Skin of body (tissue), 2 donors: ENCODE results near the gene GALNT17. TPM values are rescaled to one million over a fixed set of nuclear protein-coding genes. Genes with fewer than 3 reads are reported as not detected.
A peak's percentile ranks its signal among the peaks of the same experiment; 100 is the strongest.

Experiments used
- DNase-seq: peaks from one replicate; lab custom pipeline; 2025; lab: John Stamatoyannopoulos, UW
- total RNA-seq: library from RNA; depleted of rRNA; stranded (reverse); fragments of >200 nt; gene quantifications from one replicate; pipeline ENCODE4 v1.2.3, GENCODE V29; 2014

GALNT17 gene
- total RNA-seq, 1 donor from 2014 or later, result 6.3 TPM

DNA sequence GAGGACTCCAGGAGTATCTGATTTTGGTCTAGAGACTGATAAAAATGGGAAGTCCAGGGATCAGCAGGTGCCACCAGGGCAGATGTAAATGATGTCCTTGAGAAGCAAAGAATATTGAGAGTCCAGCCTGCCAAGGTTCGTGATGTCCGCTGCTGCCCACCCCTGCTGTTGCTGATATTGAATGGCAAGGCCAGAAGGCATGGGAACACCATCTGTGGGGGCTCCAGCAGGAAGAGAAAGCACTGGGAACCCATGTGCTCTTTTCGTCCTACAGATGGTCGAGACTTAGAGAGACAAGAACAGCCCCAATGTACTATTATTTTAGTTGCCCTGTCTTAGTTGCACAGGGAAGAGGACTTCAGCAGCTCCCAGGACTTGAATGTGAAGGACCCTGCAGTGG is 363.9 kb downstream of the GALNT17 start:
- no peak for DNase-seq

DNA sequence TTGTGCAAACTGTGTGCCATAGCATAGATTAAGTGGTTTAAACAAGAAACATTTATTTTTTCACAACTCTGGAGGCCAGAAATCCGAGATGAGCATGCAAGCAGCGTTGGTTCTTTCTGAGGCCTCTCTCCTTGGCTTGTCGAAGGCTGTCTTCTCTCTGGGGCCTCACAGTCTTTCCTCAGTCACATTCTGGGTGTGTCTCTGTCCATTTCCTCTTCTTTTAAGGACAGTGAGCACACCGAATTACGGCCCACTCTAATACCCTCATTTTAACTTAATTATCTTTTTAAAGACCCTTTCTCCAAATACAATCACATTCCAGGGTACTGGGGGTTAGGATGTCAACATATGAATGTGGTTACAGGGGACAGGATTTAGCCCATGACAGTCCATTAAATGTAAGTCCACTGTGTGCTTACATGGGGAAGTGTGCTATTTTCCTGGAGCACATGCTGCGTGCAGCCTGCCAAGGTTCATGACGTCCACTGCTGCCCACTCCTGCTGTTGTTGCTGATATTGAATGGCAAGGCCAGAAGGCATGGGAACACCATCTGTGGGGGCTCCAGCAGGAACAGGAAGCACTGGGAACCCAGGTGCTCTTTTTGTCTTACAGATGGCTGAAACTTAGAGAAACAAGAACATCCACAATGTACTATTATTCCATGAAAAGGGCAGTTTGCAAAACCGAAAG is 365.5 kb downstream of the GALNT17 start:
- no peak for DNase-seq

DNA sequence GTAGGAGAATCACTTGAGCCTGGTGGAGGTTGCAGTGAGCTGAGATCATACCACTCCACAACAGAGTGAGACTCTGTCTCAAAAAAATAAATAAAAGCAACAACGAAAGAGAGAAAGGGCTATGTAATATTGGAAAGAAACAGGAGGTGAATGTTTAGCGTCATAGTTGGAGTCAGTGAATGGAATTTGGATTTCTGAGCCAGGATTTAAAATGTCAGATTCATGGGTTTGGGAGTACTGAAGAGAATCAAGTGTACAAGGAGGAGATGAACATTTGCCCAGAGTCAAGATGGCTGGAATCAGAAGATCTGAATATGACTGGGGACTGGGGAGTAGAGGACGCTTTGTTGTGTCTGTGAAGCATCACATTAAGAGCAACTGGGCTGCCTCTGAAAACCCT is 366.4 kb downstream of the GALNT17 start:
- DNase-seq, result no peak

DNA sequence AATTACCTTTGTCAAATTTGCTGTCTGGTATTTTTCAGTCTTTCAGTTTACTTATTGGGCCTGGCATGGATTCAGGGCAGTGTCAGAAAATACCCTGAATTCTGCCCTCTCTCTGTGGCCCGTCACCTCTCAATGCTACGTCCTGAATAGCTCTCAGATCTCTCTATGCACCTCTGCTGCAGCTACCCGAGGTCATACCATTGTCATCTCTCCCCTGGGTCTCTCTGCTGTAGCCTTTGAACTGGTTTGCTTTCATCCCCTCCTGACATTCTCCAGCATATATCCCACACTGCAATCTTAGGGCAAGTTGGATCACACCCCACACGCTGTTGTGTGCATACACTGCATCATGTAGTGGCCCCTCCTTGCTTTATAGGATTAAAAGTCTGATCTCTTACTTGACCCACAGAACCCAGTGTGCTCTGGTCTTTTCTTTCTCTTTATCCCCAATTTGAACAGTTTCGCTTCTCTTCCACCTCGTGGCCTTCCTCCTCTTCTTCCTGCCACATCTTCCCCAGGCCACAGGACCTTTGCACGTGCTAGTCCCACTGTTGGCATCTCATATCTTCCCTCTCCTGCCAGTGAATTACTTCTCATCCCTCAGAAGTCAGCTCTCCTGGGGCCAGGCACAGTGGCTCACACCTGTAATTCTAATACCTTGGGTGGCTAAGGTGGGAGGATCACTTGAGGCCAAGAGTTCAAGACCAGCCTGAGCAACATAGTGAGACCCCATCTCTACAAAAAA is 372.9 kb downstream of the GALNT17 start:
- DNase-seq, result no peak

DNA sequence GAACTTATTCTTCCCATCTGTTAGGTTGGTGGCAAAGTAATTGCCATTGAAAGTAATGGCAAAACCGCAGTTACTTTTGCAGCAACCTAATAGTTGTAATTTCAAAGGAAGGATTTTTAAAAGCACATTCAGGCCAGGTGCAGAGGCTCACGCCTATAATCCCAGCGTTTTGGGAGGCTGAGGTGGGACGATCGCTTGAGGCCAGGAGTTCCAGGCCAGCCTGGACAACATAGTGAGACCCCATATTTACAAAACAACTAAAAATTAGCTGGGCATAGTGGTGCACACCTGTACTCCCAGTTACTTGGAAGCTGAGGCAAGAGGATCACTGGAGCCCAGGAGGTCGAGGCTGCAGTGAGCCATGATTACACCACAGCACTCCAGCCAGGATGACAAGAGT is 374.9 kb downstream of the GALNT17 start:
- DNase-seq, result no peak

DNA sequence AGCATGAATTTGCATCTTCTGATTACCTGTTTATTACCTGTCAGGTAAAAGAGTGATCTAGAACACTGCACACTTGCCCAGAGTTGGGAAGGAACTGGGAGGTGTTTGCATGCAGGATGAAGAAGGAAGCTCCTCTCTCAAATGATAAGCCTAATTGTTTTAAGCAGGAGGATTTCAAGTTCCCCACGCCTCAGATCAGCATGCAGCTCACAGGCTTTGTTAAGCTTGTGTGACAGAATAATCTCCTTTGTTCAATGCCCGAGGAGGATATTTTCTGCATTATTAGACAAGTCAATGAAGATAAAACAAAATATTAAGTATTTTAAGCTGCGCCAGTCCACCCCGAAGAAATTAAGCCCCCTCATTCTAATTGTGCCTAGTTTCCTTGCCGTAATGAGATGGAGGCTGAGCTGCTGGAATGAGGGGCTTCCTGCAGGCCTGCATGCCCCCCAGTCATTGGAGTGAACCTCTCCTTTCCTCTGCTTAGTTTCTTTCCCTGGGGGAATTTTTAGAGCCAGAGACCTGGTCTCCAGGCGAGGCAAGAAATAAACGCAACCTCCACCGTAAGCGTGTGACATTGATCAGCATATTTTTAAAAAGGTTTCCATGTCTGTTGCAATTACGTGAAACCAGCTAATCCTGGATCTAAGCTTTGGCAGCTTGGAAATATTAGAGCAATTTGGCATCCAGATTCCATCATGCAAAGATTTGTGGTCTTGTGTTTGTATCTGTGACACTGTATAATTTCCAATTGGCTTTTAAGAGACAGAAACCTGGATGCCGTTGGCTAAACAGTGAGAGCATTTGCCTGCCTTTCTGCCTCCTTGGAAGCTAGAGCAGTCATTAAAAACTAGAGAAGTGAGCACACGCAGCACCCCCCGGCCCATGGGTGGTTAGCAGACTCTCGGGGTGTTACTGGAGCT is 376.0 kb downstream of the GALNT17 start:
- no peak for DNase-seq

DNA sequence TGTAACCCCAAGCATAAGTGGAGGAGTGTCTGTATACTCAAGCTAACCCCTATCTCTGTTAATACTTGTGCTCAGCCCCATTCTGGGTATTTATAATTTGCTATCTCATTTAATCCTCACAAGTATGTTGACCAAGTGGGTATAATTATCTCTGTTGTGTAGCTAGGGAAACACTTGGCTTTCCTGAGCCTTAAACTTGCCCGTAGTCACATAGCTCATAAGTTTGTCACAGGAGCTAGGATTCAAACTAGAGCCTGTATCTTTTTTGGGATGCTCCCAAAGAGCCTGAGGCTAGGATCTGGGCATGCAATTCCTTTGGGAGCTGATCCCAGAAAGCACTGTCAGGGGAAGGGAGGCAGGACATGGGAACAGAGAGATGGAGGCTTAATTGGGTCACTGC is 377.4 kb downstream of the GALNT17 start:
- DNase-seq, result no peak

DNA sequence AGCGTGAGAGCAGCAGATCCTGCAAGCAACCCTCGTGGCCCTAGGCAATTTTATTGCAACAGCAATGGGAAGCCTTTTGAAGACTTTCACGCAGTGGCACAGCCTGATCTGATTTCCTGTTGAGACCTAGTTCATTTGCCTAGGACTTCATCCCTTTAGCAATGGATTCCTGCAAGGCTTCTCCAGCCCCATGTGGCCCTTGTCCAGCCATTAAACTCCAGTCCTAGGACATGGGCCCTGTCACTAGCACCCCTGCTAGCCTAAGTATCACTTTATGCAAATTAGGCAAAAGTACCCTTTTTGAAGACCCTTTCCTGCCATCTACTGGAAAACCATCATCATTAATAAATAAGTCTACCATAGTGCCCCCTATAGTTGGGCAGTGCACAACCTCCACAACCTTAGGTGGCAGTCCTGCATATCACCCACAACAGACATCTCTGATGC is 379.4 kb downstream of the GALNT17 start:
- DNase-seq, result no peak

DNA sequence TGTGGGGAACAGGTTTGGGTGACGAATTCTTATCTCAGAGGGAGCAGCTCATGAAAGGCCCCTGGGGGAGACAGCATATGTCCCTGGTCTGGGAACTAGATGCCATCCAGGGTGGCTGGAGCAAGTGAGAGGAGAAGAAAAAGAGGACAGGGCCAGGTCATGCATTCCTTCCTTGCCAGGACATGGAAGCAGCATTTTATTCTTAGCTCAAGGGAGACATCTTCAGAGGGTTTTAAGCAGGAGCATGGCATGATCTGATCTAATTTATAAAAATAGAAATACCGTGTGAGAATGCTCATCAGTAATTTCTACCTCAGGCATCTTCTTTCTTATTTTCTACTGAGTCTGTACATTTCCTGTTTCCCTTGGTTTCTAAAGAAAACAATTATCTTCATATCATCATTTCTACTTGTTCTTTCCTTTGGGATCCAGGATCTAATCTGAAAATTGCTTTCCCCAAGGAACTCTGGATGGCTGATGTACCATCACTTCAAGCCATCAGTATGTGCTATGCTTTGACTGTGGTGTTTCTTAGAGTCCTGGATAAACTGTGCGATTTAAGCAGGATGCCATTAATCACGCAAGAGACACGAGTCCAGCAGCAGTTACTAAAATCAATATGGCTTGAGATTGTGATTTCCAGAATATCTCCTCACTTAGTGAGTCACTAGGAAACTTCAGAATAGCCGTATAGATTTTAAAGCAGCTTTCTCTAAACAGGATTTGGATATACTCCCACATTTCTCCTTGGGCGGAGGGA is 386.2 kb downstream of the GALNT17 start:
- no peak for DNase-seq

DNA sequence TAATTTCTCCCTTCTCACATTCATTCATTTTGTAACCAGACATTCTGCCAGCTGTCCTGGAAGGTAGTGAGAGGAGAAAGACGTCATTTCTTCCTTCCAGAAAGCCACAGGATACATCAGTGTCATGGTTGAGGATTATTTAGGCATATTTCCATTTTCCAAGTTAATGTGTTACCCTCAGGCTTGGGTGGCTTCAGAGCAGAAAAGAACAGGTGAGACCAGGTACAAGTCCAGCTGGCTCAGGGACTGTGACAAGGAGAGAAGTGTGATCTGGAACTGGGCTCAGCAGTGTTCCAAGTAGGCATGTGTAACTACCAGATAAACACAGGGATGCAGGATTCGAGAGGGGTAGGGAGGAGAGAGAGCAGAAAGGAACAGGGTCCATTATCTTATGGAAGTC is 386.9 kb downstream of the GALNT17 start:
- DNase-seq, result no peak

DNA sequence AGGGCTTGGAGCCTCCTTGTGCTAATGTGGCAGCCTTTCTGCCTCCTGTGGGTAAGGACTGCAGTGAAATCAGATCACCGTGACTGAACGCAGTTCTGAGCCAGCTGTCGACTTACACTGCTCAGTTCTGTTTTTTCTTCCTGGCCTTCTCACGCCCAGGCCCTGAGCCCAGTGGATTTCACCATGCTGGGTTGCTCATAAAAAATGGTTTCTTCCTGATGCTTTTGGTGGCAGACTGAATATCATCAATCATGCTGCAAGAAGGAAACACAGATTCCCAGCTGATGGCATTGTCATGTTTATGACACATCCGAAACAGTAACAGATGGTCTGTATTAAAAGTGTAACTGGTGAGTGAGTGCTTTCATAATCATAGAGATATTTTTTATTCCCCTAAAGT is 389.6 kb downstream of the GALNT17 start:
- DNase-seq, result peak; percentile 92

DNA sequence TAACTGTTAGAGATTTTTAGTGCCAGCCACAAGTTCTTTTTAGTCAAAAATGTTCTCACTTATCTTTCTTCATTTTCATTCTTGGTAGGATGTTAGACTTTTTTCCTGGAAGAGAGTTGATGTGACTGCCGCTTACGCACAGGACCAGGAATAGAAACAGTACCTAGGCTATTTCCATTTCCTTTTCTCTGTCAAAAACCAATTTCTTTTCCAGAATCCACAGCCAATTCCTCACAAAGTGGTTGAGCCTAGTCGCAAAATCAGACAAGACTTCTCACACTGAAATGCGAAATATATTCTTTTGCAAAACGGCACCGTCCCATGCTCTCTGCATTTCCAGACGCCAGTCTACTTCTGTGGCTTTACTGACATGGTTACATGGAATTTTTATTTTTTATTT is 394.2 kb downstream of the GALNT17 start:
- DNase-seq, result no peak

DNA sequence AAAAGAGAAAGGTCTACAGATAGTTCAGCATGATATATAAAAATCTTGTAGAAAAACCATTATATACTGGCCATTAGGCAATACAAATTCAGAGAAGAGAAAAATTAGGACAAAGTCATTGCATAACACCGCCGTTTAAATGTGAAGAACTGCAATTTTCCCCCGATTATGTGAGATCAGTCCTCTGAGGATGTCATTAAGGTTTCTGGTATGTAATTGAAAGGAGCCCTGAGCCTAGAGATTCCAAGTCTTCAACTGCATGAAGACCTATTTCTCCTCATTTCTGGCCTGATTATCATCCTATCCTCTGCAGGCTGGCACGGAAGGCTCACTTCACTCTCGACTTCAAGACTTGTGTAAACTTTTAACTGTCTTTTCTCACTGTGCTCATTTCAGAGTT is 395.3 kb downstream of the GALNT17 start:
- DNase-seq, result no peak

DNA sequence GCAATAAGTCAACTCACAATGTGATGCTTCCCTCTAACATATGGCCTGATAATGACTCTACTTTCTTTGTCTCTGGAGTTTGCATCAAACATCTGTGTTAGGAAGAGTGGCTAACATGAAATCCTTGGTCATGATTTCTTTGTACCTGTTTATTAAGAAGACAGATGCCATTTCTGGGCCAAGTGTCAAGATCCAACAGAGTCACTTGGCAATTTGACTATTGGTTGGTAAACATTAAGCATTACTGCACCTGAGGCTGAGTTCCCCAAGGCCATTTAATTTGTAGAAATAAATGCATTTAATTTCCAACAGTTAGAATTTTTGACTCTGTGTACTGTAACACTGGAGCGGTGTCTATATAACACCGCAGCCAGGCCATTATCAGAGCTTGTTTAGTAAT is 403.7 kb downstream of the GALNT17 start:
- DNase-seq, result no peak

DNA sequence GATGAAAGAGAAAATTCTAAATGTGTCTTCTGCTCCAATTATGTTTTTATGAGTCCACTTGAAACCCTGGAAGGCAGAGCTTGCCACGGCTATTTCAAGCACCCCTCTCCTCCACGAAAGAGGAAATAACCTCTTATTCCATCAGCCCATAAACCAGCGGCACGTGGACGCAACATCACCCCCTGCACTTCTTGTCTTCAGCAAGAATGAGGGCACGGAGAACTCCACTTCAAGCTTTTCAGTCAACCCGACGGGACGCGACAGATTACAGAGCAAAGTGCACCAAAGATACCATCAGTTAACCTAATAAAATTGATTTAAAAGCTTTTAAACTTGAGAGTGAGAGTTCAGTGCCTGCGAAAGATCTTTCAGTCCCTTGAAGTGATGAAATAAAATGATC is 406.3 kb downstream of the GALNT17 start:
- DNase-seq, result no peak

DNA sequence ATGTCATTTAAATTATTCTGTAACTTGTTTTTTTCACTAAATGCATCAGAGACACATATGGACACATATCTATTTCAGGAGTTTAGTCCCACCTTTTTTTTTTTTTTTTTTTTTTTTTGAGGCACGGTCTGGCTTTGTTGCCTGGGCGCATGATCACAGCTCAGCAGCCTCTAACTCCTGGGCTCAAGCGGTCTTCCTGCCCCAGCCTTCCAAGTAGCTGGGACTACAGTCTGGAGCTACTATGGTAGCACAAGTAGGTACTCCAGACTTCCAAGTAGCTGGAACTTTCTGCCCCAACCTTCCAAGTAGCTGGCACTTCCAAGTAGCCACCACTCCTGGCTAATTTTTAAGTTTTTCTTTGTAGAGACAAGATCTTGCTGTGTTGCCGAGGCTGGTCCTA is 407.7 kb downstream of the GALNT17 start:
- DNase-seq, result no peak

DNA sequence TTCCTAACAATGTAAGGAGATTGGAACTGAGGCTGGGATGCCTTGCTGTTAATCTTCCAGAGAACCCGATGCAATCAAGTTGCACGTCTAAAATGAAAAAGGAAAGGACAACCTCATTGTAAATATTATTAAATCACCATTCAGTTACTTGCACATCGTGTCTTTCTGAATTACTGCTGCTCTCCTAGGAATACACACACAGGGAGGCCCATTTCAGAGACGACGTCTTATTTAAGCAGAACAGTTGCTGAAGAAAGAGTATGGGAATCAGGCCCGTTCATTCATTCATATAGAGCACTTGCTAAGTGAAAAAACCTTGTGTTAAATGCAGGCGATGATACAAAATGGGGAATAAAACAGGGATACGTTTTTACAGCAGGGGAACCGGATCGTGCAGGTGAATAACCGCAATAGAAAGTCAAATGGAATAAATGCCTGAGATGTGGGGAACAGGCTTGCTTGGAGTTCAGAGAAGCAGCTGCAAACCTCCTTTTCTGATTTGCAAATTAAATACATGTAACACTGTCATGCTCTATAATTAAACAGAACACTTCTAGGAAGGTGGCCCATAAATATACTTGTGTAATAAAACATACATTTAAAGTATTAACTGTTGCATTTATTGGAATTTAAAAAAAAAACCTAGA is 409.9 kb downstream of the GALNT17 start:
- DNase-seq, result no peak

DNA sequence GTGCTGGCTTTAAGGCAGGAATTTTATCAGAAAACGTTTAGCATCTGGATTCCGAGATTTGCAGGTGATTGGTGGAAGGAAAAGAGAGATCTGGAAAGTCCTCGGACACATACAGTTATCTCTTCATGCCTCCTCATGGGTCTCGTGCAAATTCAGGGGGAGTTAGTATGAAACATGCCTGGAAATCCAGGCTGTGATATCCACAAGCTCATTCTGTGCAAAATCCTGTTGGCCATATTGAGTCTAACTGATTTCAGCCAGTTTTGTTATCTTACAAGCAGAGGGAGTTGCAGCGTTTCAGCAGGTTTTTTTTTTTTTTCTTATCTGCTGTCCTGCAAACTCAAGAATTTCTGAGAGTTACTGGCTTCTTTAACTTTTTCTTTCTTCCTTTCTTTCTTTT is 411.5 kb downstream of the GALNT17 start:
- DNase-seq, result no peak

DNA sequence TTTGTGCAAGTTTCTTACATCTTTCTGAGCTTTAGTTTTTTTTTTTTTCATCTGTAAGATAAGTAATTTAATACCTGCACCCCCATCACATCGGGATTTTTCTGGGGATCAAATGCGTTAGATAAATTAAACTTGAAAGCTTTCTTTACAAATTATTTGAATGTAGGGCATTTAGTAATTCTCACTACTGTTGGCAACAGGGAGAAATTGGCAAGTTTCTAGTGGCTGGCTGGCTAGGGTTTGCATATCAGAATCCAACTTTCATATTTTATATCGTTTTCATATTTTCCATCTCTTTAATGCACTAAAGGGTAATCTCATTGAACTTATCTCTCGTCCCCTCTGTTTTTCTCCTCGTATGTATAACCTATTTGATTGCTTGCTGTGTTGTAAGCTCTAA is 412.9 kb downstream of the GALNT17 start:
- DNase-seq, result no peak

DNA sequence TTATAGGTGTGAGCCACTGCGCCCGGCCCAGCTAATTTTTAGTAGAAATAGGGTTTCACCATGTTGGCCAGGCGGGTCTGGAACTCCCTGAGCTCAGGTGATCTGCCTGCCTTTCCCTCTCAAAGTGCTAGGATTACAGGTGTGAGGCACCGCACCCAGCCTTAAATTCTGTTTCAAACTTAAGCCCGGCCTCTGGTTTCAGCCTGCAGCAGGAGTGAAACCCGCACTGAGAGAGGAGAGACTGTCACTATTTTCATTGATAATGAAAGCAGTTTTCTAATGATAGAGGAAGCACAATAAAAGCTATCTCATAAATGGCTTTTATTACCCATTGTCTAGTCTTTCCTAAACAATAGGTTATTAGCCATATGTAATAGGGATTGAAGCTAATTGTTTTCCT is 415.5 kb downstream of the GALNT17 start:
- no peak for DNase-seq

DNA sequence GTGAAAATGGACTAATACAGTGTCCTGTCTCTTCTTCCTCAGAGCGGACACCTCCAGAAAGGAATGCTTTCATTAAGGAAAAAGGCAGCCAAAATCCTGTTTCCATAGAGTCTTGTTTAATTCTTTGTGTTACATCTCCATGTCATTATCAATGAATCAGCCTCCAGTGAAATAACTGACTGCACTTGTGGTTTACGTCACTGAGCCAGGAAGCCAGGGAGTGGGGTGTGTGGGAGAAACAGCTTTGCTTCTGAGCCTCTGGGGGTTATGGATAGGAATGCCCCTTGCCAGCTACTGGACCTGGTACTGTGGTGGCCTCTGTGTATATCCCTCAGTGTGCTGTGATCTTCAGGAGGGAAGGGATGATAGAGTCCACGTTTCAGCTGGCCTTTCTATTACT is 416.8 kb downstream of the GALNT17 start:
- DNase-seq, result no peak
